Right ventricle myocardium superior (tissue), 1 donor: ENCODE results near the gene CHRNB2. TPM values are rescaled to one million over a fixed set of nuclear protein-coding genes. Genes with fewer than 3 reads are reported as not detected.

ENCODE experiments used
- ATAC-seq: fragments of 200-7000 bp; cut with Tn5 transposase; one replicate; pipeline ENCODE4 v1.9.1; 2020; ENCODE audit warnings: mild to moderate bottlenecking; ENCODE audit not compliant: poor library complexity
- DNase-seq: peaks from one replicate; pipeline ENCODE4 v3.0.0-alpha.2; 2020
- intact Hi-C: fragments of 100-400 bp; cut with DNase I; formaldehyde crosslinking; loops from one replicate; pipeline ENCODE4 v1.11.2; 2022
- total RNA-seq: library from RNA; stranded (reverse); fragmentation: NEBNext Ultra II Directional; extraction: Animal tissue kit (Norgen Biotek cat#: 25700); gene quantifications from one replicate; pipeline ENCODE4 v1.2.1, GENCODE V29; 2021
- donor health status: DM: no; HTN: yes; CAD: no; lungs with severe emphysema.

Gene CHRNB2
- total RNA-seq, 1 donor from 2014 or later, result not detected

DNA sequence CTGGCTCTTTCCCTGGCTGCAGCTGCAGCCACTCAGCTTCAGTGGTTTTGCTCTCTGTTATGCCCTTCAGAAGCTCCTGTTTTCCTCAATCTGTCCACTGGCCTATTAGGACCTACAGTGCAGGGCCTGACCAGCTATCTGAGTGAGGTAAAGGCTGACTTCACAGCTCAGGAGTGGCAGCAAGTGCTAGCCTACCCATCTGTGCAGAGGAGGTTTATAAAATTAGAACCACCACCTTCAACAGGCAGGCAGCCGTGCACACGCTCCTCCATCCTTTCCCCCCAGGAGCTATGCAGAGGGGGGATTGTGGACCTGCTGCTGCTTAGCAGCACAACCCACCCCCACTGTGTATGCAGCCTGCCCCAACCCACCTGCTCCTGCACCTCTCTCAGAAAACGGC is 32.1 kb downstream of the CHRNB2 start:
- no peak for DNase-seq
- peak; percentile 75 for ATAC-seq
- intact Hi-C loops, result no loop called here

DNA sequence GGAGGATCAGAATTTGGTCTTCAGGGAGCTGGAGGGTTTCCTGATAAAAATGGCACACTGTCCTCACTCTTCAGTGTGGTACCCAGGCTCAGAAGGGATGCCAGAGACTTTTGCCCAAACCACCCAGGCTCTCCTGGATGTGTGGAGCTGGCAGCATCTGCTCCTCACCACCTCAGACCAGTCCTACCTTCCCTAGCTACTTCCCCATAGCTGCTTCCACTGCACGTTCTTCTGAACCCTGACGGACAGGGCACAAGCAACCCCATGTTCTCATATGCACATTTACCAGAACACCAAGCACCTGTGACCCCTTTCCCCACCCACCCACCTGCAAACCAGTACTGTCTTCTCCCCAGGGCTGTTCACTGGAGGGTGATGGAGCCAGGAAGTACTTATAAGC is 35.7 kb downstream of the CHRNB2 start:
- DNase-seq (no peak), ATAC-seq (no peak)
- intact Hi-C loops, result no loop called here

- intact Hi-C loops, result no loop called here
- ATAC-seq (no peak), DNase-seq (no peak)
Observed at GRCh38 chr1:154605534-154605933, 38.0 kb downstream of the CHRNB2 start.

- ATAC-seq (no peak), DNase-seq (no peak)
- intact Hi-C loops, result no loop called here
Observed at GRCh38 chr1:154607106-154607608, 39.6 kb downstream of the CHRNB2 start.

GRCh38 chr1:154607609-154608396 is 40.2 kb downstream of the CHRNB2 start, which contains the start of gene ADAR:
Gene ADAR, minus strand, starts transcription at chr1:154608186. Its CDS starts 180 bp downstream, at chr1:154608006.
- DNase-seq (peak; percentile 93), ATAC-seq (peak; percentile 94)
- intact Hi-C loops, result no loop called here

DNA sequence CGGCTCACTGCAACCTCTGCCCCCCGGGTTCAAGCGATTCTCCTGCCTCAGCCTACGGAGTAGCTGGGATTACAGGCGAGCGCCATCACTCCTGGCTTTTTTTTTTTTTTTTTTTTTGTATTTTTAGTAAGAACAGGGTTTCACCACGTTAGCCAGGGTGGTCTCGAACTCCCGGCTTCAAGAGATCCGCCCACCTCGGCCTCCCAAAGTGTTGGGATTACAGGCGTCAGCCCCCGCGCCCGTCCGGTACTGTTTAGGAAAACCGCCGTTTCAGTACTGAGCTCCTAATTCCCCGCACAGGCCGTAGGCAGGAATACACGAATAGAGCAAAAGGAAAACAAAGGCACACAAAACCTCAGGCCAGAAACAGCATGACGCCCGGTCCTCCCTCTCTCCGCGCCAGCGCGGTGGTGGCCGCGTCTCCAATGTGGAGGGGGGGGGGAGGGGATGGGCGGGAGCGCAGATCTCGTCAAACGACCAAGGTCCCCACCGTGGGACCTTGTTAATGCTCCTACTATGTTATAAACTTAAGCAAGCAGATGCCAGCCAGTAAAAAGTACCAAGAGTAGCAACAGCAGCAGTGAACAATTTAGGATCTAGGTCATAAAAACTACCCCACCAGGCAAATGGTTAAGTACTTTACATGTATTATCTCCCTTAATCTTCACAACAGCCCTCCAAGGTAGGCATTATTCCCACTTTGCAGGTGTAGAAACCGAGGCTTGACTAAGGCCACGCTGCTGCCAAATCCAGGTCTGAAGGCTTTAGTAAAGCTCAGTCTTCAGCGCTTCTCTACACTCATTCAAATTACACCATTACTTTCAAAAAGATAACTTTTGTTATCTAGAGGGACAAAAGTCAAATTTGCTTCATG is 41.1 kb downstream of the CHRNB2 start:
- intact Hi-C loops, result no loop called here
- DNase-seq (peak; percentile 58), ATAC-seq (peak; percentile 67)

DNA sequence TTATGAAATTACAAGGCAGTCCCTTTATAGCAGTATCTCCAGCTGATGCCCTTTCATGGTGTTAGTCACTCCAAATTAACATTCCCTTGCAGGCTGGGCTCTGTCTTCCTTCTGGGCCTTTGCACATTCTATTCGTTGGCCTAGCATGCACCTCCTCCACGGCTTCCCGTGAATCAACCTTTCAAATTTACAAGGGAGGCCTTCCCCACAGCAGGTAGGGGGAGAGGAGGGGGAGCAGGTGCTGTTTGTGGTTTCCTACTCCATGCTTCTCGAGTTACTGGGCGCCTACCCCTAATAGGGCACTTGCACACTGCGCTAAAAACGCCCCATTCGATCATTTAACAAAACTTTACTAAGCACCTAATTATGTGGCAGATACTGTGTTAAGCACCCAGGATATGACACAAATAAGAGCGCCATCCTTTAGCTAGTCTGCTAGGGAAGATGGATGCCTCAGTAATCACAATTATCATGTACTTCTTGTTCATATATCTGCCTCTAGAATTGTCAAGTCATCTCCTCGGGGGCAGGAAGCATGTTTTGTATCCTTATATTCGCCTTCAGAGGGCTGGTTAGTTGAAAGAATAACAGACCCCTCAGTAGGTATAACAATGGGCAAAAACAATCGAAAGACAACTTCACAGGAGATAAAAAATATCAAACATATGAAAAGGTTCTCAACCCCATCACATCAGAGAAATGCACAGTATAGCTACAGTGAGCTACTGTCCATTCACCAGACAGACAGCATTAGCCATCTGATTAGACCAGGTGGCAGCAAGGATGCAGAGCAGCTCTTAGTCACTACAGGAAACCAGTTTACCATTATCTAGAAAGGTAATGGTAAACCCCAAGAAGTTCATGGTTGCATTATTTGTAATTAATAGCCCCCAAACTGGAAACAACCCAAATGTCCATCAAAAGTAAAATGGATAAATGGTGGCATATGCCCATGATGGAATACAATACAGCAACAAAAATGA is 42.1 kb downstream of the CHRNB2 start:
- no peak for ATAC-seq
- no peak for DNase-seq
- intact Hi-C loops, result no loop called here

DNA sequence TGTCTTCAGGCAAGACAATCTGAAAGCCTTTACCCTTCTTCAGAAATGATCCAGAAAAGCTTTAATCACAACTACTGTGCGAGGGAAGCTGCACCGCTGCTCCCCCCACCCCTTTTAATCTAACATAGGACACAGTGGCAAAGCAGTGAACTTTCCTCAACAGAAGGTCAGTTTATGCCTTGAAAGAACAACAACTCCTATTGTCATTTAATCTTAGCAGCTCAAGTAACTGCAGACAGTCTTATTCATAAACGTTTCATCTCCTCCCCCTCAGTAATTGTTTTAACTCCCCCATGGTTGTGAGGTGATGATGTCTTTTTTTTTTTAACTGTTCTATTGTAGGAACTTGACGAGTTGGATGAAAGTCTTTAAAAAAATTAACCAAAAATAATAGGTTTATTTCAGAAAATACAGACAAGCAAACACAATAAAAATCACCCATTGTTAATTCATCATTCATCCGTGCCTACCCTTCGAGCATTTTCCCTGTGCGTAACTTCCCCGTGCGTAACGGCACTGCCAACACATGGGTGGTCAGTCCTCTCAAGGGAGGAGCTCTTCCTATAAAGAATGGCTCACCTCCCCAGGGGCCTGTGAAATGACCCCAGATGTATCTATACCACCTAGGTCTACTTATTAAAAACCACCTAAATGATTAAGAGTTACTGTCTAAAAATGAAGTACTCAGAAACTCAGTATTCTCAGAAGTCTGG is 43.7 kb downstream of the CHRNB2 start:
- intact Hi-C loops, result no loop called here
- ATAC-seq (no peak), DNase-seq (no peak)

DNA sequence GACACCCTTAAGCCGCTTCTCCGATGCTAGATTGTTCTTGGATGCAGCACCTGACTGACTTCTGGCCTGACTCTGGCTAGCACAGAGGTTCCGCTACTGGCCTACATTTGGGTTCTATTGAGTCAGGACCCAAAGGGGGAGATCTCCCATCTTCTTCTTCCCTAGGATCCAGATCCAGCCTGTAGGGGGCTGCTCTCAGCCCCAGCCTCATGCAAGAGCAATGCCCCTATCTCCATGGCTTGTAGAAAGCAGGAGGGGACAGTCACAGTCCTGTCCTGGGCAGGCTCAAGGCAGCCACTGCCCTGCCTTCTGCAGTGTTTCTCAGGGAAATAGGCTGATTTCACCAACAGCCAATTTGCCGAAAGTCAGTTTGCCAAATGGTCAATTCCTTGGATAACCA is 46.7 kb downstream of the CHRNB2 start:
- DNase-seq (no peak), ATAC-seq (no peak)
- intact Hi-C loops, result no loop called here

- DNase-seq, result no peak
- intact Hi-C loops, result no loop called here
- ATAC-seq, result no peak
Observed at GRCh38 chr1:154614901-154615300, 47.3 kb downstream of the CHRNB2 start.

GRCh38 chr1:154615411-154615810 is 47.8 kb downstream of the CHRNB2 start:
- no peak for ATAC-seq
- intact Hi-C loops, result no loop called here
- DNase-seq, result no peak

- DNase-seq (no peak), ATAC-seq (peak; percentile 68)
- intact Hi-C loops, result no loop called here
Observed at GRCh38 chr1:154616659-154617345, 49.2 kb downstream of the CHRNB2 start.

DNA sequence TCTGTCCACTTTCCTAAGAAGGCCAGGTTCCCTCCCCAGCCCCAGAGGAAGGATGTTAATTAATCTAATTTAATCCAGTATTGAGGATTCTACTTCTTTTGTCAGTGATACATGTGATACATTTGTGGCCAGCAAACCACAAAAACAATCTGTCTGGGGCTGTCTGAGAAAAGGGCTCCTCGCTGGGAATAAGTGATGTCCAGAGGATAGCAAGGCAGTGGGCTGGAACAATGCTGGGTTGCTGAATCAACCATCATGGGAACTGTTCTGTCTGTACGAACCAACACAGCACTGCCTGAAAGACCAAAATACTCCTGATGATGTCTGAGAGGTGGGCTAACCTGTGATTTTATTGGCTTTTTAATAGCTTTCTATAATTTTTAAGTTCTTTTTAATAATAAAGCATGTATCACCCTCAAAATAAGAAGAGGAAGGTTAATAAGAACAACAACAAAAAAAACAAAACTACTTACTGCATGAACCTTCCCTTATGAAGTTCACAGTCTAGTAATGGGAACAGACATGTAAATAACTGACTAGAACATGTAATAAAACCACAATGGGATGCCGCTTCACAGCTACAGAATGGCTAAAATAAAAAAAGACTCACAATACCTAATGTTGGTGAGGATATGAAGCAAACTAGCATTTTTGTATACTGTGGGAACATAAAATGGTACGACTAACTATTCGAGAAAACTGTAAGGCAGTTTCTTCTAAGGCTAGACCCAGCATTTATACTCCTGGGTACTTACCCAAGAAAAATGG is 51.8 kb downstream of the CHRNB2 start:
- no peak for DNase-seq
- ATAC-seq, result no peak
- intact Hi-C loops, result no loop called here

DNA sequence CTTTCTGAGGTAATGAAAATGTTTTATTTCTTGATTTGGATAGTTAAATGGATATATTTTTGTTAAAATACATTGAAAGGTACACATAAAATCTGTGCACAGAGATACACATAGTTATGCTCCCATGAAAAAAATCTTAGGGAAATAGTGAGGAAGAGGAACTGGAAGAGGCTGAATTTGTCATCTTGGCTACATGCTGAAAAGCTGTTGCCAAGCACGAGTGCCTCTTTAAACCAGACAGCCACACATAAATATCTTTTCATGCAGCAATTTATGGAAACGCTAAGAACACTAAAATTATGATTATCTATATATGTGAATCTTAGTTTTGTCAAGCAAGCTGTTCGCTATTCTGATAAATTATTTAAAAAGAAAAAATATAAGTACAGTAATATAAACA is 53.2 kb downstream of the CHRNB2 start:
- ATAC-seq, result no peak
- intact Hi-C loops, result no loop called here
- no peak for DNase-seq

- ATAC-seq (peak; percentile 5), DNase-seq (no peak)
- intact Hi-C loops, result no loop called here
Observed at GRCh38 chr1:154621875-154622274, 54.3 kb downstream of the CHRNB2 start.

DNA sequence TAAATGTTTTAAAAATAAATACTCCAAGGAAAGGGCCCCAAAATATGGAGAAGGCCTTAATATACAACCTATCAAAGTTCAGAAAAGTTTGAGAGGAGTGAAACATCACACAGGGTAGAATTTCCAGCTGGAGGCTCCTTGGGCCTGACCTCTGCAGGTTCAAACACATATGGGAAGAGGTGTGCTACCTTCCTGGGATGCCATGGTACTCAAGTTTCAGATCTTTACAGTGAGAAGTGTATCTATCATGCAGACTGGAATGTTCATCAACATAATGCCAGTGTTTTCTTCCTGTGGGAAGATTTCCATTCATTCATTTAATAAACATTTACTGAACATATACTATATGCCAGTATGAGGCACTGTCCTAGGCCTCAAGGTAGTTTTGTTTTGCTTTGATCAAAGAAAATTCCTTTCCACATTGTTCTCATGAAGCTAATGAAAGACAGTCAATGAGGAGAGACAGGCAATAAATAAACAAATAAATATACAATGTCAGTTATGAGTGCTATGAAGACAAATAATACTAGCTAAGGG is 55.0 kb downstream of the CHRNB2 start:
- ATAC-seq, result no peak
- DNase-seq, result no peak
- intact Hi-C loops, result no loop called here
